CD4-positive, alpha-beta T cell treated with Interleukin-17A for 4 hours (primary cell): ENCODE data around the gene TLK2.
"Not testable (repeated sequence)": the region's sequence is repeated elsewhere in the genome, so short reads cannot be mapped to it uniquely, and the experiment has no call there.

ENCODE experiments used
- DNase-seq: peaks from one replicate; pipeline ENCODE4 v3.0.0-alpha.2; 2020; ENCODE audit warnings: mixed read lengths

TLK2 gene

DNA sequence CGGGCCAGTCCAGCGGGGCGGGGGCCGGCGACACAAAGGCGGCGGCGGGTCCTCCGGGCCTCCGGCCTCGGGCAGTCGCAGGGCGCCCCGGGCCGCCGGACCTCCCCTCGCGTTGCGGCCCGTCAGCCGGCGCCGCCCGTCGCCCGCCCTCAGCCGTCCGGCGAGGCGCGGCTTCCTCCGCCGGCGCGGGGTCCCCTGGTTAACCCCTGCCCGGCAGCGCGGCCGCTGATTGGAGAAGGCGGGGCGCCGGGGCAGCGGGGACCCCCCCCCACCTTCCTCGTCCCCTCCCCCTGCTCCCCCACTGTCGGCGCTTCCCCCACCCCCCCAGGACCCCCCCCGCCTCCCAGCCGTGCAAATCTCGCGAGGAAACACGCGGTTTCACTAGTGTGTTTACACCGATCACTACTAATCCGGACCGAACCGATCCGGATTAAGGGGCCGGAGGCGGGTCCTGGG is at the start of gene TLK2:
Gene TLK2, plus strand, starts transcription at position 402 of the 456 bp plus-strand sequence. CDS start 2,301 bp downstream, outside the sequence.
- DNase-seq = peak; percentile 88

DNA sequence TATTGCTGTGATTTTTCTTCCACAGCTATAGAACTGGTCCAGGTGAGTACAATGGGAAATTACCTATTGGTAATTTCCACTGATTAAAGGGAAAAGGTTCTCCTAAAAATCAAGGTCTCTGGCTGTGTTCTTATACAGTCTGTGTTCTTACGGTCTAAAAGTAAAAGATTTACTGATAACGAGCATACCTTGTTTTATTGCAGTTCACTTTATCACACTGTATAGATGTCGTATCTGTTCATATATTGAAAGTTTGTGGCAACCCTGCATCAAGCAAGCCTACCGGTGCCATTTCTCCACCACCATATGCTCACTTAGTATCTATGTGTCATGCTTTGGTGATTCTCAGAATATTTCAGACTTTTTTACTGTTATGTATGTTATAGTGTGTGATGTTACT is 43.4 kb upstream of the TLK2 start:
- not testable (repeated sequence) for DNase-seq

DNA sequence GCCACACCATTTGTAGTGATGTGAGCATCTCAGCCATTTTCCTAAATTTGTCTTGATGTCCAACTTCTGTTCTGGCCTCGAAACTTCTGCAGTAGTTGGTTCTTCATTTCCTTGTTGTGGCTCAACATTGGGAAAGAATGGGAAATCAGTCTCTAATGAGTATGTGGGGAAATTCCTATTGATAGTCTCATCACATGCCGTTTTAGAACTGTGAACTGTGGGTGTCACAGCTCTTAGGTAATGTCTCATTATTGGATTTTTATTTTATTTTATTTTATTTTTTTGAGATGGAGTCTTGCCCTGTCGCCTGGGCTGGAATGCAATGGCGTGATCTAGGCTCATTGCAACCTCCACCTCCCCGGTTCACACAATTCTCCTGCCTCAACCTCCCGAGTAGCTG is 37.4 kb upstream of the TLK2 start:
- not testable (repeated sequence) for DNase-seq

DNA sequence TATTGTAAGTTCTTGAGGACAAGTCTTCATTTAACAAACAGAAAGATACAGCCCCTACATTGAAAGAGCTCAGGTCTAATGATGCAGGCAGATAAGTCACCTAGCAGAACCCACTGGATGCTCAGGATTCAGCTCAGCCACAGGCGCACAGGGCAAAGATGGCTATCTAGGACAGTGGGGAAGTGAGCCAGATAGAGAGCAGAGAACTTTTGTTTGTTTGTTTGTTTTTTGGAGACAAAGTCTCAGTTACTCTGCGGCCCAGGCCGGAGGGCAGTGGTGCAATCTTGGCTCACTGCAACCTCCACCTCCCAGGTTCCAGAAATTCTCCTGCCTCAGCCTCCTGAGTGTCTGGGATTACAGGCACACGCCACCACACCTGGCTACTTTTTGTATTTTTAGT is 34.6 kb upstream of the TLK2 start:
- no peak for DNase-seq

GRCh38 chr17:62445791-62446190 is 32.8 kb upstream of the TLK2 start:
- DNase-seq = not testable (repeated sequence)

- DNase-seq = not testable (repeated sequence)
These were observed 26.4 kb upstream of the TLK2 start for GRCh38 chr17:62452195-62452594.

DNA sequence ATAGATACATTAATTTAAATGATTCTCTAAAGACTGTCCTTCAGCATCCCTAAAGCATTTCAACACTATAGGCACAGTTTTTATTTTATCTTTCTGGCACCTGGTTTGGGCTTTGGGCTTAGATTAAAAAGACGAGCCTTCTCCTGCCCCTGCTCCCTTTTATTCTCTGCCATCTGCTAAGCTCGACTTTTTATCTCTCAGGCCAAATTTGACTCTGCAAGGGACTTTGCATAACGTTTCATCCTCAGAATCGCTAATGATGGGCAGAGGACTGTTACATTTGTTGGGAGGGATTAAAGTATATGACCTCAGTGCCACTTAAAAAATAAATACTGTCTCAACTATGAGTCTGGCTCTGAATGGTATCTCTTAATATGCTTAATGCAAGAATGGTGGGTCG is 25.6 kb upstream of the TLK2 start:
- not testable (repeated sequence) for DNase-seq

DNA sequence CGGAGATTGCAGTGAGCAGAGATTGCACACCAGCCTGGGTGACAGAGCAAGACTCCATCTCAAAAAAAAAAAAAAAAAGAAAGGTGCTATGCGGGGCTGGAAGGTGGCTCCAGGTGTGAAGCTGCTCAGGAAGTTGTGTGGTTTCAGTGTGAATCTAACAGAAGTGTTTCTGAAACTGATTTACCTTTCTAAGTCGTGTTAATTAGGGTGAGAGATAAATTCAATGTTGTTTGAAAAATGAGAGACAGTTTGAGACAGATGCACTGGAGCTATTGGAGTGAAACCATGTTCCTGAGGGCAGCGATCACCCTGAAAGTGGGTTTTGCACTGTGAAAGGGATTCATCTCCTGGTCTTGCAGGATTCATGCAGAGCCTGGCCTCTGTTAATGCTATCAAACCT is 25.0 kb upstream of the TLK2 start:
- not testable (repeated sequence) for DNase-seq

DNA sequence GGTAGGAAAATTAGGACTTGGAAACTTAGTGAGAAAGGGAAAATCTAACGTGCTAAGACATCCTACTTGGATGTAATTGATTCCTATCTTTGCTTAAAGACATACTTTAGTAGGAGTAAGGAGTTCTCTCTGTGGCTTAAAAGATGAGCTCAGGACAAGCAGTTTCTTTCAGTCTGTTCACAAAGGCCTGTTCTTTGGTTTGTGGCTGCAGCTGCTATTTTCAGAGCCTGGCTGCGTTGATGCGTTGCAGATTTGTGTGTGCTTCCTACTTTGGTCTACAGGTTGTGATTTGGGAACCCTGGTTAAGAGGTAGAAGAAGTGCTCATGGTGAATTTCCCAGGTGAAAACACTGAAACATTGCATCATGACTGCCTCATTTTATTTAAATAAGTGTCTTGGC is 24.5 kb upstream of the TLK2 start:
- not testable (repeated sequence) for DNase-seq

DNA sequence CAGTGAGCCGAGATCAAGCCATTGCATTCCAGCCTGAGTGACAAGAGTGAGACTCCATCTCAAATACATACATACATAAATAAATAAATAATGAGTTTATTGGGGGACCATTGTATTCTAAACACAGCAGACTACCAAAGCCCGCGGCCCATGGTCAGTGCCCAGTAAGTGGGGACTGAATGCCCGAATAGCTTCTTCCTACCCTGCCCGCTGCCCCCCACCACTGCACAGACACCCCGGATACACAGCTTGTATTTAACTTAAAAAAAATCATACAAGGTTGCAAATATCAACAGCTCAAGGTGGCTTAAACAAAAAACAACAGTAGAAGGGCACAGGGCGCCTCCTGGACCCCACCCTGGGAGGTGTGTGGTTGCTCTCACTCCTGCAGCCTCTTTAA is 22.6 kb upstream of the TLK2 start:
- DNase-seq = no peak

GRCh38 chr17:62458483-62458882 is 20.1 kb upstream of the TLK2 start:
- DNase-seq = not testable (repeated sequence)

DNA sequence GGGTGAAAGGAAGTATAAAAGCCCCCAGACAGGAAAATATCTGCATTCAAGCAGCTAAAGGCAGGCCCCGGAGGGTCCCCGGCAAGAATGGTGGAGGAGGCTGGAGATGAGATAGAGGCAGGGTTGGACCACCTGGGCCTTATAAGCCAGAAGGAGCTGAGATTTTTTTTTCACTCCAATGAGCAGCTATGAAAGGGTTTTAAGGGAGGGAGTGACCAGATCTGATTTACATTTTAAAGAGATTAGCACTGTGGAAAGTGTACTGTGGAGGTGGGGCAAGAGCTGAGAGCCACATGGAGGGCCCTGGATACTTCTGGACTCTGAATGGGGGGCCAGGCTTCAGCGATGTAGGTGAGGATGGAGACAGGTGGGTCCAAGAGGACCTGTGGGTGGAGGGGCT is 14.2 kb upstream of the TLK2 start:
- not testable (repeated sequence) for DNase-seq

GRCh38 chr17:62465271-62465670 is 13.4 kb upstream of the TLK2 start:
- DNase-seq = not testable (repeated sequence)

DNA sequence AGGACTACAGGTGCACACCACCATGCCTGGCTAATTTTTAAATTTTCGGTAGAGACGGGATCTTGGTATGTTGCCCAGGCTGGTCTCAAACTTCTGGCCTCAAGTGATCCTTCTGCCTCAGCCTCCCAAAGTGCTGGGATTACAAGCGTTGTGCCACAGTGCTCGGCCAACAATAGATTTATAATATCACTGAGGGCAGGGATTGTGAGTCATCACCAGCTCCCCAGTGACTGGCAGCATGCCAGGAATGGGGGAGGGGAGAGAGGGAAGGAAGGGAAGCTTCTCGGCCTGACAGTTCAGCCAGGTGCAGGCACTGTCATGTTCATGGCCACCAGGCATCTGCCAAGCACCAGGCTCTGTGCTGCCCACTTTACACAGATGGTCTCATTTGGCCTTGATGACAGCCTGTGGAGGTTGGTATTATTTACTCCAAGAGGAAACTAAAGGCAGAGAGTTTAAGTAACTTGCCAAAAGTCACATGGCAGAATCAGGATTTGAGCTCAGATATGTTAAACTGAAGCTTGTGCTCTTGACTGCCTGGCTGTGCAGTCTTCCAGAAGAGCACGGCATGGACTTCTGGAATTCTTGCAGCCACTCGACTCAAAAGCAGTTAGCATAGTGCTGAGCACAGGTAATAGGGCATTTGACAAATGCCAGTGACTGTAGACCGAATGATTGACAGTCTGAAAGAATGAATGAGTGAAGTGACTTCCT is 7.8 kb upstream of the TLK2 start:
- DNase-seq = peak; percentile 85

DNA sequence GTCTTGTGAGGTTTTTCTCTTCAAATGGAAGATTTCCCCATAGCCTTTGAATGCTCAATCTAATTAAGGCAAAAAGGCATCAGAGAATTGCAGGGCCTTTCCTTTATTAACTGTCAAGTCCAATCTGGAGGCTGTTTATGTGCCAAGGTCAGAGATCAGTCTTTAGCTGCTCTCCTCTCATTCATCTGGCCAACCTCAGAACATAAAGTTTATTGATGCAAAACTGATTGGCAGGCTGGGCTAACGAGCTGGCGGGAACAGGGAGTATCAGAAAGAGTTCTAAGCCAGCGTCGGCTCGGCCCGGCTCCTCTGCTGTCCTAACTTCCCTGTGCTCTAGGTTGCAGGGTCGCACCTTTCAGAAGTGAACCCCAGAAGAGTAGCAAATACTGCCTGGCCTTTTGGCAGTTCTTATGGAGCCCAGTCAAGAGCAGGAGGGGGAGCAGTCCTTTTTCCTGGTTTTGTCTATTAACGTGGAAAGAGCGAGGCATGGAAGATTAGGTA is 7.2 kb upstream of the TLK2 start:
- DNase-seq = not testable (repeated sequence)

DNA sequence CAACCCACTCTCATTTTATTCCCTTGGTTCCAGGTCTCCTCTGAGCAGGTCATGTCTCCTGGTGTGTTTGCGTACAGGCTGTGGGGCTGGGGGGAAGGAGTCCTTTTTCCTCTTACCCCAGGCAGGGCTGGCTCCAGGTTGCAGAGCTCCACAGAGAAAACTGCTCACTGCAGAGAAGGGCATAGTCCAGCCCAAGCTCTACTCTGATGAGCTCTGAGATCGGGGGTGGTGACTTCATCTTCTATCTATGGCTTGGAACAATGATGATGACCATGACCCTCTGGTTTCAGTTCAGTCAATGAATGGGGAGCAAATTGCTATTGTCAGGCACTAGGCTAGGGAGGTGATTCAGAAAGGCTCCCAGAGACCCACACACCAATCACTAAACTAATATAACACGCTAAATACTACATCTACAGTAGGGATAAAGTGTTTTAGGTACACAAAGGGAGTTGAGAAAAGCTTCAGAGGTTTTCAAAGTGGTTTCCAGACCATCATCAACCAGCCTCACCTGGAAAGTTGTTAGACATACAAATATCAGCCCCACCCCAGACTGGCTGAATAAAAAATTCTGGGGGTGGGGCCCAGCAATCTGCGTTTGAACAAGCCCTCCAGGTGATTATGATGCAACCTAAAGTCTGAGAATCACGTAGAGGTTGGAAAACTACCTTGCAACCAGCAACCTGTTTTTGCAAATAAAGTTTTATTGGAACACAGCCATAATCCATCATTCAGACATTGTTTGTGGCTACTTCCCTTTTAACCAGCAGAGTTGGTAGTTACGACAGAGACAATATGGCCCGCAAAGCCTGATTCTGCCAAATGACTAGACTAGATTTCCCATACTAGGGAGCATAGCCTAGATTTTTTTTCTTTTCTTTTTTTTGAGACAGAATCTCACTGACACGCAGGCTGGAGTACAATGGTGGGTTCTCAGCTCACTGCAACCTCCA is 5.3 kb upstream of the TLK2 start:
- not testable (repeated sequence) for DNase-seq

GRCh38 chr17:62477111-62477510 is 1.5 kb upstream of the TLK2 start:
- DNase-seq = not testable (repeated sequence)

DNA sequence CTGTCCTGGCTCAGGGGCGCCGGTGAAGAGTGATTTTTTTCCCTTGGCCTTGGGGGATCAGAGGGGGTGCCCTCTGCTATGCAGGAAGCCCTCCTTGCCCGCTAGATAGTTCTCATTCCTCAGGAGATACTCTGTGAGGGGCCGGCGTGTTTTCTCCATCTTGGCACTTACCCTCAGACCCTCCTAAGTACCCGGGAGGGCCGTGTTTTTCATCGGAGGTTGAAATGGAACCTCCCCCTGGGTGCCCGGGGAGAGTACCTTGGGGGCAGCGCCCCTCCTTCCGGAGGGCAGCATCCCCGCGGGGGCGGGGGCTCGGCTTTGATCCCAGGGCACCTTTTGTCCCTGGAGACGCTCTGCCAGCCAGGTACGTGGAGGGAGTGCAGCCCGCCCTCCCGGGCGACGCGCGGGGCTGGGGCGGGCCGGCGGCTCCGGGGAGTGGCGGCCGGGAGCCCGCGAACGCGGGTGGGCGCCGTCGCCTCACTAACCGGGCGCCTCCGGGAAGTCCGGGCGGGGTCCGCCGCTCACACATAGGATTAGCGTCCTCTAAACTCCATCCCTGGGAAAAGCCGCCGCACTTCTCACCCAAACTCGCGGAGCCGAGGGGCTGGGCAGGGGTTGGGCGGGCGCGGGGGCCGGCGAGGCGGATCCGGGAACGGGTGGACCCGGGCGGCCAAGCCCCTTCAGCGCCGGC is 762 bp upstream of the TLK2 start:
- peak; percentile 59 for DNase-seq

DNA sequence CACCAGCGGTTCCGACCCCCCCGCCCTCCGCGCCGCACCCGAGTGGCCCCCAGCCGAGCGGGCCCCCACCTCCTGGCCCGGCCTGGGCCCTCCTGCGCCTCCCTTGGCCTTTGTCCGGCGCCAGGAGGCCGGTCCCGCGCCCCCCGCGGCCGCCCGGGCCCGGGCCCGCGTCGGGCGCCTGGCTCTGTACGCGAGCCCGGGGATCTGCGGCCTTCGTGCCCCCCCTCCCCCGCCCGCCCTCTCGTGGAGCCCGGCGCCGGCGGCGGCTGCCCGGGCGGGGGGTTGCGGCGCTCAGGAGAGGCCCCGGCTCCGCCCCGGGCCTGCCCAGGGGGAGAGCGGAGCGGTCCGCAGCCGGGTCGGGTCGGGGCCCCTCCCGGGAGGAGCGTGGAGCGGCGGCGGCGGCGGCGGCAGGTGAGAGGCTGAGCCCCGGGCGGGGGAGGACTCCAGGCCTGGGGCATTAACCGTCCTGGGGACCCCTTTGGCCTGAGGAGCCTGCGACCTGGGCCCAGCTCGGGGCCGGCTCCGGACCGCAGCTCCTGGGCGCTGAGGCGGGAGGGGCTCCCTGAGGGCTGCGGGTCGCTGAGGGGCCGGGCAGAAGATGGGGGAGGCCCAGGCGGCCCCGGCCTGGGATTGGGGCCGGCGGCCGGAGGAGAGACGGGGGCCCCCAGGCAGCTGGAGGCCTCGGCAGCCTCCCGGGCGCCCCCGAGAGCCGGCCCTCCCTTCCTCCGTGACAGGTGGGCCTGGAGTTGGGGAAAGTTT is 434 bp downstream of the TLK2 start:
- peak; percentile 43 for DNase-seq

DNA sequence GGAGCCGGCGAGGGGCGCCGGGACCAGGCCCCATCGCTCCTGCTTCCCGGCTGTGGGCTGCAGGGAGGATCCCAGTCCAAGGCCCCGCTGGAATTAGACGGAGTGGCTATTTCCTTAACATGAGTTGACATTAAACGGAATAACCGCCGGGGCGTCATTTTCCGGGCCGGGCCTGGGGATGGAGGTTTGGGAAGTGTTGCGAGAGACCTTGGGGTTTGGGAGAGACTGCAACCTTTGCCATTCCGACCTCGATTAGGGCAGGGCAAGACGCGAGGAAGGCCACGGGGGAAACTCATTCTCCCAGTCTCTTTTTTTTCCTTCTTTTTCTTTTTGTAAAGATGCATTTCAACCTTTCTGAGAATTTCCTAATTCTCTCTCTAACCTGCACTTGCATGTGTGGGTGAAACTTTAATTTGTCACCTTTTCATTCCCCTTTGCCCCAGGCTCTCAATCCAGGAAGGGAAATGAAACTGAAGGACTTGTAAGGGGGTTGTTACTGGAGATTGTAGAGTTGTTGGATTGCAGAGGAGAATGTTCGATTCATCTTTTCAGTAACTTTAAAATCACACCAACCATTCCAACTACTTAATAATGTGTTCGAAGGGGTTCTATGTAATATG is 1.1 kb downstream of the TLK2 start:
- DNase-seq = peak; percentile 16

- DNase-seq = not testable (repeated sequence)
These were observed 3.9 kb downstream of the TLK2 start for GRCh38 chr17:62482553-62482952.

DNA sequence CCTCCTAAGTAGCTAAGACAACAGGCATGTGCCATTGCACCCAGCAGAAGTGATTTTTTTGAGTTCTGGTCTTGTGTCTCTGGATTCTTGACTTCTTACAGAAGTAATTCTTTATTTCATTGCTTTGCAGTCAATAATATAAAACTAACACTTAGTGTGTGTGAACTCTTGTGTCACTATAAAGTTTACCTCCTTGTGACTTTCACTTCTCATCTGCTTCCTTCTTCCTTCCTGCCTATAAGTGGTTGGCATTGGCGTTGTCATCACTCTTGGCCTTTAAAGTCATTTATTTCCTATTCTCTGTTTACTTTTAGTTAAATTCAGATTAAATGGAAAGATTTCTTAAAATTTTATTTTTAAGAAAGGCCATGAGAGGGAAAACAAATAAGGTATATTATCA is 12.4 kb downstream of the TLK2 start:
- not testable (repeated sequence) for DNase-seq
